BLaER1 (cell line): Measurements from ENCODE around the gene ADGRE3.

Source experiments
- H3K27ac ChIP-seq: shearing (Covaris generic); formaldehyde crosslinking; 2 replicates; pipeline ENCODE4 v1.8.1; 2022
- H3K27me3 ChIP-seq: shearing (Covaris generic); formaldehyde crosslinking; 2 replicates; pipeline ENCODE4 v1.8.1; 2022
- H3K36me3 ChIP-seq: shearing (Covaris generic); formaldehyde crosslinking; 2 replicates; pipeline ENCODE4 v1.8.1; 2022
- H3K4me1 ChIP-seq: shearing (Covaris generic); formaldehyde crosslinking; 2 replicates; pipeline ENCODE4 v1.8.1; 2022
- H3K4me2 ChIP-seq: shearing (Covaris generic); formaldehyde crosslinking; 2 replicates; pipeline ENCODE4 v1.8.1; 2022
- H3K4me3 ChIP-seq: shearing (Covaris generic); formaldehyde crosslinking; 2 replicates; pipeline ENCODE4 v1.8.1; 2022
- H3K9ac ChIP-seq: shearing (Covaris generic); formaldehyde crosslinking; 2 replicates; pipeline ENCODE4 v1.8.1; 2022
- H3K9me3 ChIP-seq: shearing (Covaris generic); formaldehyde crosslinking; 2 replicates; pipeline ENCODE4 v1.8.1; 2022
- H4K20me1 ChIP-seq: shearing (Covaris generic); formaldehyde crosslinking; 2 replicates; pipeline ENCODE4 v1.8.1; 2022
- Cebpa-rat ChIP-seq: shearing (Covaris generic); IDR thresholded peaks from 2 replicates; pipeline ENCODE4 v1.8.1; 2022

The ADGRE3 gene

DNA sequence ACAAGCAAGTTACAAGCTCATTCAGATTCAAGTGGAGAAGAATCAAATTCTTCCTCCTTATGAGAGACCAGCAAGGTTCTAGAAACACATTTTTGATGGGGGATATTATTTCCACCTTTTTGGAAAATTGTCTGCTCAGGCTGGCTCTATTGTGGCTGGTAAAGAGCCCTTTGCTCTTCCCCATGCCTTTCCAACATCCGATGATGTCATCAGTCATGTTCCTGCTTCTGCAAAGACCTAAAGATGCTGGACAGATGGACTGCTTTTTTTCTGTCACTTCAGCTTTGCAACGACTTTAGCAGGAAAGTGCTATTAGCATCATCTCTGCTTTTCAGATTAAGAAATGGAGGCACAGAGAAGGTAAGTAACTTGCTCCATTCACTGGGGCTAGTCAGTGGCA lies 4.2 kb downstream of the ADGRE3 start:
- Histone ChIP-seq H3K4me1 (peaks cover 16% of the 10 kb centered on the region), H3K4me2 (no peak overlapping the region), H3K9me3 (peaks cover 13% of the 10 kb centered on the region), H3K9ac (no peak overlapping the region), H4K20me1 (no peaks in the 10 kb centered on the region), H3K27ac (no peak overlapping the region), H3K4me3 (no peak overlapping the region), H3K27me3 (no peaks in the 10 kb centered on the region), H3K36me3 (no peaks in the 10 kb centered on the region)
- TF ChIP-seq Cebpa-rat, result no peak

DNA sequence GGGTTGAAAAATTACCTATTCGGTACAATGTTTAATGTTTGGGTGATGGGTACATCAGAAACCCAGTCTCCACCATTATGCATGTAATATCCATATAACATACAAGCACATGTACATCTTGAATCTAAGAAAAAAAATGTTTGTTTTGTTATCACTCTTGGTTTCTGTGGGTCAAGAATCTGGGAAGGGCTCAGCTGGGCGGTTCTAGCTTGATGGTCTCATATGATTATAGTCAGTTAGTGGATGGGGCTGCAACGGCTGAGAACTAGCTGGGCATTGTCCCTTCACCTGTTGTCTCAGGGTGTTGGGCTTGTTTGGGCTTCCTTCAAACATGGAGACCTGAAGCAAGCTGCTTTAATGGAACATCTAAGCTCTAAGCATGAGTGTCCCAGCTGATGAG lies 4.7 kb downstream of the ADGRE3 start:
- Histone ChIP-seq H3K4me3 (no peak overlapping the region), H4K20me1 (no peaks in the 10 kb centered on the region), H3K4me2 (no peak overlapping the region), H3K36me3 (no peaks in the 10 kb centered on the region), H3K9ac (no peak overlapping the region), H3K9me3 (peaks cover 13% of the 10 kb centered on the region), H3K27me3 (no peaks in the 10 kb centered on the region), H3K27ac (no peak overlapping the region), H3K4me1 (peaks cover 14% of the 10 kb centered on the region)
- TF ChIP-seq Cebpa-rat, result no peak

DNA sequence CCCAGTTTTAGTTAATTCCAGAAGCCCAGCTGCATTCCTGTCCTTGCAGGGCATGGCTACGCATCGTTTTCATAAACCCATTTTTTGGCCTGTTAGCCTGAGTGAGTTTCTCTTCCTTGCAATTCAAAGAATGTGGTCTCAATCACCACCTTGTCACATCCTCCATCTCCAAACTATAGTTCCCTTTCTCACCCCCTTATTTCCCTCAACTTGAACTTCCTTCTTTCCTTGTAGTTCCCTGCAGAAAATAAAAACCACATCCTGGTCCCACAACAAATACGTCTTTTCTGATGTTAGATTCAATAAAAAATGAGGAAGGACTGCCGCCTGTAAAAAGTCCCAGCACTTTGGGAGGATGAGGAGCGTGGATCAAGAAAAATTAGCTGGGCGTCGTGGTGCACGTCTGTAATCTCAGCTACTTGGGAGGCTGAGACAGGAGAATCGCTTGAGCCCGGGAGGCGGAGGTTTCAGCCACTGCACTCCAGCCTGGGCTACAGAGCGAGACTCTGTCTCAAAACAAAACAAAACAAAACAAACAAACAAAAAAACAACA lies 13.2 kb downstream of the ADGRE3 start:
- Histone ChIP-seq H3K4me2 (no peak overlapping the region), H3K27ac (no peak overlapping the region), H3K4me3 (no peak overlapping the region), H3K27me3 (no peaks in the 10 kb centered on the region), H3K9ac (no peak overlapping the region), H4K20me1 (no peaks in the 10 kb centered on the region), H3K4me1 (no peaks in the 10 kb centered on the region), H3K9me3 (no peaks in the 10 kb centered on the region), H3K36me3 (no peaks in the 10 kb centered on the region)
- TF ChIP-seq Cebpa-rat, result no peak

DNA sequence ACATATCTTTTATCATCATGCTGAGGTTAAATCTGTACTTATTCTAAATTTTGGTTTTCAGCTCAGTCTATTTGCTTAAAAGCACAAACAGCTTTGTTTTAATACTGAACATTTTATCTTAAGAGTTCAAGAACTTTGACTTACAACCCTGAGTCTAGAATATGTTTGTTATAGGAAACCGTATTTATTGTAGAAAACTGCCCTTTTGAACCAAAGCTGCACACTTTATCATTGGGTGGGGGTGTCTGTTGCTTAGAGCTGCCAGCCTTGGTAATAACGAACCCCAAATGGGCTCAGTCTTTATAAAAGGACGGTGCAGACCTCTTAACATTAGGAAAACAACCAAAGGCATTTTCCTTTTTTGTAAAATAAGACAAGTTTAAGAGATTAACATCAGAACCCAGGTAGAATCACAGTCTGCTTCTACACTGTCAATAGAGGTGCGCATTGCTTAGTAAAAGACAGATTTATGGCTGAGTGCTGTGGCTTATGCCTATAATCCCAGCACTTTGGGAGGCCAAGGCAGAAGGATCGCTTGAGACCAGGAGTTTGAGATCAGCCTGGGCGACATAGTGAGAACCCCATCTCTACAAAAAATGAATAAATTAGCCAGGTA lies 14.7 kb downstream of the ADGRE3 start:
- no peak overlapping the region for H3K4me3 ChIP-seq
- H3K27ac ChIP-seq, result no peak overlapping the region
- H3K36me3 ChIP-seq, result no peaks in the 10 kb centered on the region
- no peaks in the 10 kb centered on the region for H4K20me1 ChIP-seq
- no peaks in the 10 kb centered on the region for H3K9me3 ChIP-seq
- TF ChIP-seq Cebpa-rat, result no peak
- no peaks in the 10 kb centered on the region for H3K4me1 ChIP-seq
- no peak overlapping the region for H3K9ac ChIP-seq
- H3K27me3 ChIP-seq, result no peaks in the 10 kb centered on the region
- H3K4me2 ChIP-seq, result no peak overlapping the region

DNA sequence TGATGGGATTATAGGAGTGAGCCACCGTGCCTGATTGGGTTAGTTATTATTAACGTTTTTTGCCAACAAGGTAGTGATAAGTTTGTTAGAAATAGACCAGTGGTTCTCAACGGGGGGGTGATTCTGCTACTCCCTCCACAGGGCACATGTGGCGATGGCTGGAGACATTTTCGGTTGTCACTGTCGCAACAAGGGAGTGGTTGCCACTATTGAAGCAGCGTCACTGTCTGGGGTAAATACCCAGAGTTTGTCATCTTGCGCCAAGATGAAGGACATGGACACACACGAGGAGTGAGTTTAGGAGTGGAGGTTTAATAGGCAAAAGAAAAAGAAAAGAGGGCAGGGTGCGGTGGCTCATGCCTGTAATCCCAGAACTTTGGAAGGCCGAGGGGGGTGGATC lies 18.9 kb downstream of the ADGRE3 start:
- no peak for TF ChIP-seq Cebpa-rat
- no peak overlapping the region for H3K4me2 ChIP-seq
- H4K20me1 ChIP-seq, result no peaks in the 10 kb centered on the region
- no peaks in the 10 kb centered on the region for H3K9me3 ChIP-seq
- no peaks in the 10 kb centered on the region for H3K27me3 ChIP-seq
- H3K4me1 ChIP-seq, result no peaks in the 10 kb centered on the region
- no peak overlapping the region for H3K9ac ChIP-seq
- H3K36me3 ChIP-seq, result no peaks in the 10 kb centered on the region
- no peak overlapping the region for H3K4me3 ChIP-seq
- no peak overlapping the region for H3K27ac ChIP-seq

DNA sequence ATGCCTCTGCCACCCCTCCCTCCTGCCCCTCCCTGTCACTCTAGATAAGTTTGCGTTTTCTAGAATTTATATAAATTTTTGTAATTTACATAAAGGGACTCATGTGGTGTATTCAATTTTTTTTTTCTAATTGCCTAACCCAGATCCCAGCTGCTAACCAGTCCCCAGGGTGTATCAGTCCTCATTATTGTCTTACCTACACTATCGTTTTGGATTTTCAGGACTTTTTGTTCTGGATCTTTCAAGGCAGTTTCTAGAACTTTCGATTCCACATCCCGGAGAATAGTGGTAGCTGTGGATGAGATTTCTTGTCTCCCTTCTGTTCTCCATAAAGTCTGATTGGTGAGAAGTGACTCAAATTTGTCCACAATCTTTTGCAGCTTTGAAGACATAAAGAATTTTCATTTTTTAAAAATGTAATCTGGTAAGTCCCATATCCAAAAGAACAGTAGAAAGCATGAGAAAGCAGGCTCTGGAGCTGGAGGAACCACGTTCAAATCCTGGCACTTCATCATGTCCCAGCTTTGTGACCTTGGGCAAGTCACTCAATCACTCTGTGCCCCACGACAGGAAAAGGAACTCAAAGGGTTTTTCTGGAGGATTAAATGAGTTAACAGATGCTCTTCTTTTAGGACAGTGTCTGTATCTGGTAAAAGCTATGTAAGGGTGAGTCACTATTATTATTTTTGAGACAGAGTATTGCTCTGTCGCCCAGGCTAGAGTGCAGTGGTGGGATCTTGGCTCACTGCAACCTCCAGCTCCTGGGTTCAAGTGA lies 19.7 kb downstream of the ADGRE3 start:
- H4K20me1 ChIP-seq, result no peaks in the 10 kb centered on the region
- H3K27me3 ChIP-seq, result no peaks in the 10 kb centered on the region
- H3K9ac ChIP-seq, result no peak overlapping the region
- no peaks in the 10 kb centered on the region for H3K9me3 ChIP-seq
- TF ChIP-seq Cebpa-rat, result no peak
- H3K36me3 ChIP-seq, result no peaks in the 10 kb centered on the region
- H3K4me3 ChIP-seq, result no peak overlapping the region
- no peak overlapping the region for H3K4me2 ChIP-seq
- no peaks in the 10 kb centered on the region for H3K4me1 ChIP-seq
- no peak overlapping the region for H3K27ac ChIP-seq

DNA sequence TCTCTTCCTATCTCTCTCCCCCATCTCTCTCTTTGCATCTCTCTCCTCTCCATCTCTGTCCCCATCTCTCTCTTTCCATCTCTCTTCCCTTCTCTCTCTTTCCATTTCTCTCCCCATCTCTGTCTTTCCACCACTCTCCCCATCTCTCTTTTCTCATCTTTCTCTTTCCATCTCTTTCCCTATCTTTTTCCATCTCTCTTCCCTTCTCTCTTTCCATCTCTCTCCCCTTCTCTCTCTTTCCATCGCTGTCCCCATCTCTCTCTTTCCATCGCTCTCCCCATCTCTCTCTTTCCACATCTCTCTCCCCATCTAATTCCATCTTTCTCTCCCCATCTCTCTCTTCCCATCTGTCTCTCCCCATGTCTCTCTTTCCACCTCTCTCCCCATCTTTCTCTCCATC lies 24.5 kb downstream of the ADGRE3 start:
- Histone ChIP-seq H3K36me3 (no peaks in the 10 kb centered on the region), H3K4me3 (no peak overlapping the region), H3K27ac (no peak overlapping the region), H3K9ac (no peak overlapping the region), H4K20me1 (no peaks in the 10 kb centered on the region), H3K27me3 (no peaks in the 10 kb centered on the region), H3K4me2 (no peak overlapping the region), H3K9me3 (0 out of 2 replicates have a peak, but pooled peaks cover 9% of the 10 kb centered on the region), H3K4me1 (no peaks in the 10 kb centered on the region; the same call in 1 of the 2 replicates)
- no peak for TF ChIP-seq Cebpa-rat

DNA sequence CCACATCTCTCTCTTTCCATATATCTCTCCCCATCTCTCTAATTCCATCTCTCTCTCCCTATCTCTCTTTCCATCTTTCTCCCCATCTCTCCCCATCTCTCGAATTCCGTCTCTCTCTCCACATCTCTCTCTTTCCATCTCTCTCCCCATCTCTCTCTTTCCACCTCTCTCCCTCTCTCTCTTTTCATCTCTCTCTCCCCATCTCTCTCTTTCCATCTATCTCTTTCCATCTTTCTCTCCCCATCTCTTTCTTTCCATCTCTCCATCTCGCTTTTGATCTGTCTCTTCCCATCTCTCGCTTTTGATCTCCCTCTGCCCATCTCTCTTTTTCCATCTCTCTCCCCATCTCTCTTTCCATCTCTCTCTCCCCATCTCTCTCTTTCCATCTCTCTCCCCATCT lies 25.6 kb downstream of the ADGRE3 start:
- Histone ChIP-seq H3K36me3 (no peaks in the 10 kb centered on the region), H3K4me3 (no peak overlapping the region), H3K9me3 (peaks cover 14% of the 10 kb centered on the region), H3K4me1 (no peaks in the 10 kb centered on the region; the same call in 1 of the 2 replicates), H3K4me2 (no peak overlapping the region), H3K27ac (no peak overlapping the region), H3K27me3 (no peaks in the 10 kb centered on the region), H4K20me1 (no peaks in the 10 kb centered on the region), H3K9ac (no peak overlapping the region)
- TF ChIP-seq Cebpa-rat, result no peak

DNA sequence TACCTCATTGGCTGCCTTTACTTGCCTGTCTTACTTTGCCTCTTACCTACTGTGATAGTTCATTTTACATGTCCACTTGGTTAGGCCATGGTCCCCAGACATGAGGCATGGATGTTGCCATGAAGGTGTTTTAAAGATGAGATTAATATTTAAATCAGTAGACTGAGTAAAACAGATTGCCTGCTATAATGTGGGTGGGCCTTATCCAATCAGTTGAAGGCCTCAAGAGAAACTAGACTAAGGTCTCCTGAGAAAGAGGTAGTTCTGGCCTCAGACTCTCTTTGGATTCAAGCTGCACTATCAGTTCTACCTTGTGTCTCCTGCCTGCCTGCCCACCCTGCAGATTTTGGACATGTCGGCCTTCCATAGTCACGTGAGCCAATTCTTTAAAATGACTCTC lies 26.1 kb downstream of the ADGRE3 start:
- Histone ChIP-seq H3K27ac (no peak overlapping the region), H3K27me3 (no peaks in the 10 kb centered on the region), H3K9ac (no peak overlapping the region), H4K20me1 (no peaks in the 10 kb centered on the region), H3K4me1 (no peaks in the 10 kb centered on the region; the same call in 1 of the 2 replicates), H3K4me2 (no peak overlapping the region), H3K4me3 (no peak overlapping the region), H3K9me3 (peaks cover 19% of the 10 kb centered on the region), H3K36me3 (no peaks in the 10 kb centered on the region)
- no peak for TF ChIP-seq Cebpa-rat

DNA sequence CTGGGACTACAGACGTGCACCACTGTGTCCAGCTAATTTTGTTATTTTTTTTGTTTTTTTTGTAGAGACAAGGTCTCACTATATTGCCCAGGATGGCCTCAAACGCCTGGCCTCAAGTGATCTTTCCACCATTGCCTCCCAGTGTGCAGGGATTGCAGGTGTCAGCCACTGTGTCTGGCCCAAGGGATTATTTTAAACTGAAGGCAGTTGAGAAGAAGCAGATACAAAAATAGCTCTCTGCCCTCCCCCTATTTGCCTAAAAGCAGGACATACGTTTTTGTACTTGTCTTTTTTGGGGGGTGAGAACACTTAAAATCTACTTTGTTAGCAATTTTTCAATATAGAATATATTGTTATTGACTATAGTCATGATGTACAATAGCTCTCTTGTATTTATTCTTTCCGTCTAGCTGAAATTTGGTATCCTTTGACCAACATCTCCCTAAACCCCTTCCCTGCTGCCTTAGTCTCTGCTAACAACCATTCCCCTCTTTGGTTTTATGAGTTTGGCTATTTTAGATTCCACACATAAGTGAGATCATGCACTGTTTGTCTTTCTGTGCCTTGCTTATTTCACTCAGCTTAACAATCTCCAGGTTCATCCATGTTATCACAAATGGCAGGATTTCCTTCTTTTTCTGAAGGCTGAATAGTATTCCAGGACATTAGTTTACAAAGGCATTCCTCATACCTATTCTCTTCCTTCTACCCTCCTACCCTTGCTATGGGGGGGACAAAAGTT lies 34.9 kb downstream of the ADGRE3 start:
- Histone ChIP-seq H3K36me3 (no peaks in the 10 kb centered on the region), H4K20me1 (no peaks in the 10 kb centered on the region), H3K27me3 (no peaks in the 10 kb centered on the region), H3K4me3 (peak overlapping the region; percentile 0; the same call in 1 of the 2 replicates), H3K27ac (peak overlapping the region; percentile 72), H3K9me3 (peaks cover 43% of the 10 kb centered on the region), H3K4me1 (peaks cover 27% of the 10 kb centered on the region), H3K9ac (no peak overlapping the region), H3K4me2 (peak overlapping the region; percentile 67)
- no peak for TF ChIP-seq Cebpa-rat
